ENCODE measurements around the gene ABHD2. TPM values are rescaled to one million over a fixed set of nuclear protein-coding genes. Genes with fewer than 3 reads are reported as not detected.

The ABHD2 gene
- total RNA-seq, 1 donor from 2014 or later, result 50.5 TPM

DNA sequence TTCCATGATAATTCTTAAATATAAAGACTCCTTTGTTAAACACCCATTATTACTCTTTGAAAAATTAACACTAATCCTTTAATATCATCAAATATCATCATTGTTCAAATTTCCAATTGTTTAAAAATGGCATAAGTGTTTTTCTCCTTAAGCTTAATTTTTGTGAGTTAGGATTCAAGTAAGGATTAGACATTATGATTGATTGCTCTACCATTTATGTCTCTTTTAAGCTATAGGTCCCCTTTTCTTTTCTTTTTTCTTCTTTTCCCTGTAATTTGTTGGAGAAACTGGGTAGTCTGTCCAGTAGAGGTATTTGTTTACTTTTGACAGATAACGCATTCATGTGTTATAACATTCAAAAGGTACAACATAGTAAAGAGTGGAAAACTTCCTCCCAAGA, 9.1 kb downstream of the ABHD2 start:
- H3K4me3 Mint-ChIP-seq (ENCODE audit: unreplicated experiment), result no peak overlapping the region

DNA sequence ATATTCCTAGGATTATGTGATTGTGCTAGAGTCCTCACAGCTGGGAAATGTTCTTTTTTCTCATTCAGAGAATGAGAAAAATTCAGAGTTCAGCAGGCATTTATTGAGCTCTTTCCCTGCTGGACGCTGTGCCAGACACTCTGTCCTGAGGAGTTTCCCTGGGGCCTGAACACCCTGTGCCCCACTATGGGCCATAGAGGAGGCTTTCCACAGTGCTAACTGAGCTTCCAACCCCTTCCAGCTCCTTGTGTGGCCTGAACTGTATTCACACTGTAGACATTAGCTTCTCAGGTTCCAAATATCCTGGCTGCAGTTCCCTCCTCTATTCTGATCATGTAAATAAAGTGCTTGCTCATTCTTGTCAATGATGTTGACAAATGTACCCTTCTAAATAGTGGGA, 10.0 kb downstream of the ABHD2 start:
- Mint-ChIP-seq H3K4me1 (ENCODE audit: low read depth) (peaks cover 50% of the 10 kb centered on the region), H3K36me3 (ENCODE audit: low read depth) (no peaks in the 10 kb centered on the region), H3K27me3 (ENCODE audit: low read depth) (no peaks in the 10 kb centered on the region), H3K27ac (ENCODE audit: unreplicated experiment) (peak overlapping the region; percentile 69), H3K4me3 (ENCODE audit: unreplicated experiment) (no peak overlapping the region), H3K9me3 (ENCODE audit: low read depth) (no peaks in the 10 kb centered on the region)
- DNase-seq (ENCODE audit: low spot score), result no peak
- TF ChIP-seq, protein P1, sequence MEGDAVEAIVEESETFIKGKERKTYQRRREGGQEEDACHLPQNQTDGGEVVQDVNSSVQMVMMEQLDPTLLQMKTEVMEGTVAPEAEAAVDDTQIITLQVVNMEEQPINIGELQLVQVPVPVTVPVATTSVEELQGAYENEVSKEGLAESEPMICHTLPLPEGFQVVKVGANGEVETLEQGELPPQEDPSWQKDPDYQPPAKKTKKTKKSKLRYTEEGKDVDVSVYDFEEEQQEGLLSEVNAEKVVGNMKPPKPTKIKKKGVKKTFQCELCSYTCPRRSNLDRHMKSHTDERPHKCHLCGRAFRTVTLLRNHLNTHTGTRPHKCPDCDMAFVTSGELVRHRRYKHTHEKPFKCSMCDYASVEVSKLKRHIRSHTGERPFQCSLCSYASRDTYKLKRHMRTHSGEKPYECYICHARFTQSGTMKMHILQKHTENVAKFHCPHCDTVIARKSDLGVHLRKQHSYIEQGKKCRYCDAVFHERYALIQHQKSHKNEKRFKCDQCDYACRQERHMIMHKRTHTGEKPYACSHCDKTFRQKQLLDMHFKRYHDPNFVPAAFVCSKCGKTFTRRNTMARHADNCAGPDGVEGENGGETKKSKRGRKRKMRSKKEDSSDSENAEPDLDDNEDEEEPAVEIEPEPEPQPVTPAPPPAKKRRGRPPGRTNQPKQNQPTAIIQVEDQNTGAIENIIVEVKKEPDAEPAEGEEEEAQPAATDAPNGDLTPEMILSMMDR (IDR thresholded peaks at IDR 0.05), result no peak

More for the DNA sequence above, 9.1 kb downstream of the ABHD2 start:
- DNase-seq (ENCODE audit: low spot score), result no peak
- no peaks in the 10 kb centered on the region for H3K9me3 Mint-ChIP-seq (ENCODE audit: low read depth)
- H3K27me3 Mint-ChIP-seq (ENCODE audit: low read depth), result no peaks in the 10 kb centered on the region
- TF ChIP-seq, protein P1 (IDR thresholded peaks at IDR 0.05), result no peak
- no peak overlapping the region for H3K27ac Mint-ChIP-seq (ENCODE audit: unreplicated experiment)
- peaks cover 44% of the 10 kb centered on the region for H3K4me1 Mint-ChIP-seq (ENCODE audit: low read depth)
- H3K36me3 Mint-ChIP-seq (ENCODE audit: low read depth), result no peaks in the 10 kb centered on the region

DNA sequence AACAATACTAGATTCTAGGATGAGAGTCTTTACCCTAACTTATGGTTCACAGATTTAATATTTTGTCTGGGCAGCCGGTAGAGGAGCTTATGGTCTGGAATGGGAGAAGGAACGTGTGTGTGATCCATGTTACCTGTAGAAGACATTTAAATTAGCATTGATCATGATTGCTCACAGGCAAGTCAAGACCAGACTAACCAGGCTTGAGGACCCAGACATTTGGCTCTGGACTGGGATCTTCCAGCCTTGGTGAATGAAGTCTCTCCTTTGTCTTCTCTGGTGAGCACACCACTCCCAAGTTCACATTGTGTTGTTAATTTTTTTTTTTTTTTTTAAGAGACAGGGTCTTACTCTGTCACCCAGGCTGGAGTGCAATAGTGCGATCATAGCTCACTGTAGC, 11.7 kb downstream of the ABHD2 start:
- Mint-ChIP-seq H3K4me3 (ENCODE audit: unreplicated experiment) (no peak overlapping the region), H3K4me1 (ENCODE audit: low read depth) (peaks cover 63% of the 10 kb centered on the region), H3K27ac (ENCODE audit: unreplicated experiment) (peak overlapping the region; percentile 93), H3K36me3 (ENCODE audit: low read depth) (no peaks in the 10 kb centered on the region), H3K27me3 (ENCODE audit: low read depth) (no peaks in the 10 kb centered on the region), H3K9me3 (ENCODE audit: low read depth) (no peaks in the 10 kb centered on the region)
- TF ChIP-seq, protein P1 (IDR thresholded peaks at IDR 0.05), result no peak
- DNase-seq (ENCODE audit: low spot score), result no peak

DNA sequence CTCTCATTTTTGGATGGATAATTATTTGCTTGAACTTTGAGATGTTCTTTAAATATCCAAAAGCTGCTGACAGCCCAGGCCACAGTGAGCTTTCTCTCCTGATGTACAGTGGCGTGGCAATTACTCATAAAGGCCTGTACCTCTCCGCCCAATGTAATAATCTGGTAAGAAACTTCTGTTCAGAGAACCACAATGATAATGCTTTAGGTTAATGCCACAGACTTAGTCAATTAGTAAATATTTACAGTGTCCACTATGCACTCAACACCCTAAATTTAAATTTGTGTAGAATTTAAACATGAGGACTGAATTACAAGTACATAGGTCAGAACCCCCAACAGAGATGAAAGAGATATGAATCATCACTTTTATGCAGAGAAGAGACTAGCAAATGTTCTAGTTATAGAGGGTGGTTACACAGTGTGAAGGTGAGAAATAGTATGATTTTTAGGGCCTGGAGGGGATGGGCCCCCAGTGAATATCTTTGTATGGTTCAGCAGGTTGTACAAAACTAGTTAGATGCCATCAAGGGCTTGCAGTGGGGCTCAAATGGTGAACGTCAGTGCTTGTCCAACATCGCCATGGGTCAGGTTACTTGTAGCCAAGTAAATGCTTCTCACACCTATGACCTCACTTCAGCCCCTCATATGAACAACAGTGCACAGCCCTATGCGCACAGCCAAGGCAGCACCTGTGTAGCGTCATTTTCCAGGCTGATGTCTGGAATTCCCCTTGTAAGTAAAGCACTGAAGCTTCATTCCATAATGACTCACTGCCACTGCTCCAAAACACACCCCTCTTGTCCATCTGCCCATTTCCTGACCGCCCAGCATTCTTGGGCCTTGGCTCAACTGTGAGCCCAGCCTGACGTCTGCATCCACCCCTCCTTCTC, 13.3 kb downstream of the ABHD2 start:
- Mint-ChIP-seq H3K27ac (ENCODE audit: unreplicated experiment) (peak overlapping the region; percentile 93), H3K36me3 (ENCODE audit: low read depth) (no peaks in the 10 kb centered on the region), H3K4me1 (ENCODE audit: low read depth) (peaks cover 79% of the 10 kb centered on the region), H3K27me3 (ENCODE audit: low read depth) (no peaks in the 10 kb centered on the region), H3K4me3 (ENCODE audit: unreplicated experiment) (no peak overlapping the region), H3K9me3 (ENCODE audit: low read depth) (no peaks in the 10 kb centered on the region)
- no peak for DNase-seq (ENCODE audit: low spot score)
- TF ChIP-seq, protein P1 (IDR thresholded peaks at IDR 0.05), result no peak

DNA sequence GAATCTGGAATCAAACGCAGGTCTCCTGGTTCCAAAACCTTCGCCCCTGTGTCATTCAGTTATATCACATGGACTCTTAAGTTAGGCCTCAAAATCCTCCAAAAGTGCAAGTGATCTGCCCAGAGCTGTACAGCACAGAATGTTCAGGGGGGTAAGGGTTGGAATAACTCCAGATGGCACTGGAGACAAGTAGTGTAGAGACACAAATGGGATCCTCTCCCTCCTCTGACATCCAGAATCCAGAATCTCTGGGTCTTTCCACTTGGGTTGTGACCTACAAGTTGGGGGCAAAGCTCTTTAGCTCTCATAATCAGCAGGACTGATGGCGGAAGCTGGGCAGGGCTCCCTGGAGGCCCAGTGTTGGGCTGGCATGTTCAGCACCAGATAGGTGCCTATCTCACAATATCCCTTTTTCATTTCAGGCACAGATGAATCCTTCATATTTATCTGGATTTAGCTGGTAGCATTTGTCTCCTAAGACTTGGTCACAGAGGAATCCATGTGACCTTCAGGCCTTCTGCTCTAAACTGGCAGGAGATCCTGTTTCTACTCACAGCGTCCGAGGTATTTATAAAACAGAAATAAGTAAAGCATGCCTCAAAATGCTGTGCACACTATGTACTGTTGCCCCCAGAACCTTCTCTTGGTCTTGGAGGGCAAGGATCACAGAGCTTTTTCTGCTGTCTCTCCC, 15.4 kb downstream of the ABHD2 start:
- no peak overlapping the region for H3K4me3 Mint-ChIP-seq (ENCODE audit: unreplicated experiment)
- no peaks in the 10 kb centered on the region for H3K36me3 Mint-ChIP-seq (ENCODE audit: low read depth)
- TF ChIP-seq, protein P1 (IDR thresholded peaks at IDR 0.05), result no peak
- H3K9me3 Mint-ChIP-seq (ENCODE audit: low read depth), result no peaks in the 10 kb centered on the region
- DNase-seq (ENCODE audit: low spot score), result no peak
- H3K27ac Mint-ChIP-seq (ENCODE audit: unreplicated experiment), result peak overlapping the region; percentile 93
- H3K4me1 Mint-ChIP-seq (ENCODE audit: low read depth), result peaks cover 67% of the 10 kb centered on the region
- no peaks in the 10 kb centered on the region for H3K27me3 Mint-ChIP-seq (ENCODE audit: low read depth)

Measured in chondrocyte (in vitro differentiated cells).